Measurements from ENCODE around the gene MKLN1. TPM values are rescaled to one million over a fixed set of nuclear protein-coding genes. Genes with fewer than 3 reads are reported as not detected.

MKLN1 gene
- polyA plus RNA-seq, 1 of the 3 experiments (the other 2 are of a cell fraction): 11.0 TPM

DNA sequence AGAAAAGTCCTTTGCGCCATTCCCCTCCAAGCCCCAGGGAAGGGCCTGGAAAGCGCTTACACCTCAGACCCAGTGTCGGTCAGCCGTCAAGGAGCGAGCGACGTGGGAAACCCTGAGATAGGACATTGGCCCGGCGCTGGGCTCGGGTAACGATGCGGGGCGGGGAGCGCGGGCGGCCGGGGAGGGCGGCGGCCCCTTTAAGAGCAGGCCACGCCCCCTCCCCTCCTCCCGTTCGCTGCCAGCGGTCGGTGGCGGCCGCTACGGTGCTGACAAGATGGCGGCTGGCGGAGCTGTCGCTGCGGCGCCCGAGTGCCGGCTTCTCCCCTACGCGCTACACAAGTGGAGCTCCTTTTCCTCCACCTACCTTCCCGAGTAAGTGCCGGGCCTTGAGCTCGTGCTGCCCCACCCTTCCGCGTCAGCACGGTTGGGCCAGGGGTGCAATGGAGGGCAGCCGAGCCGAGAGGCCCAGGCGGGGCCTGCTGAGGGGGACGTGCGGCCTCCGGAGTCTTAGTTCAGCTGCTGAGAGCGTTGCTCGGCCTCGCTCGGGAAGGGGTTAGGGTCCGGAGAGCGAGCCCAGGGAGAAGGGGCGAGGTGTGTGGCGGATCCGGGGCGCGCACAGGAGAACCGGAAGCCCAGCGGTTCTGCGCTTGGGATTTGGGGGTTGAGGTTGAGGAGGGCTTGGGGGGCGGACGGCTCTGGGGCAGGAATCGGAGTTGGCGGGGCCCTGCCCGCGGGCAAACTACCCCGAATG, at the start of gene MKLN1 (continued):
- TF ChIP-seq GABPA (IDR thresholded peaks at IDR 0.05; ENCODE audit: low read depth) (peak; percentile 12; the same call in 1 of the 2 replicates), TAF1 (IDR thresholded peaks at IDR 0.05; ENCODE audit: borderline replicate concordance, low read depth, low read length) (peak; percentile 97), EZH2phosphoT487 (IDR thresholded peaks at IDR 0.05; ENCODE audit: borderline replicate concordance, low read depth) (no peak), SIN3A (IDR thresholded peaks at IDR 0.05; ENCODE audit: borderline replicate concordance, low read depth, low read length) (peak; percentile 73; the same call in 1 of the 2 replicates), RCOR1 (IDR thresholded peaks at IDR 0.05; ENCODE audit: low read length) (no peak), YY1 (IDR thresholded peaks at IDR 0.05; ENCODE audit: low read depth) (peak; percentile 98), RXRA (IDR thresholded peaks at IDR 0.05; ENCODE audit: borderline replicate concordance, low read depth) (no peak)
- TF ChIP-seq, protein P1, sequence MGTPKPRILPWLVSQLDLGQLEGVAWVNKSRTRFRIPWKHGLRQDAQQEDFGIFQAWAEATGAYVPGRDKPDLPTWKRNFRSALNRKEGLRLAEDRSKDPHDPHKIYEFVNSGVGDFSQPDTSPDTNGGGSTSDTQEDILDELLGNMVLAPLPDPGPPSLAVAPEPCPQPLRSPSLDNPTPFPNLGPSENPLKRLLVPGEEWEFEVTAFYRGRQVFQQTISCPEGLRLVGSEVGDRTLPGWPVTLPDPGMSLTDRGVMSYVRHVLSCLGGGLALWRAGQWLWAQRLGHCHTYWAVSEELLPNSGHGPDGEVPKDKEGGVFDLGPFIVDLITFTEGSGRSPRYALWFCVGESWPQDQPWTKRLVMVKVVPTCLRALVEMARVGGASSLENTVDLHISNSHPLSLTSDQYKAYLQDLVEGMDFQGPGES (IDR thresholded peaks at IDR 0.05; ENCODE audit: low read depth, low read length): no peak
- TF ChIP-seq, protein P2, sequence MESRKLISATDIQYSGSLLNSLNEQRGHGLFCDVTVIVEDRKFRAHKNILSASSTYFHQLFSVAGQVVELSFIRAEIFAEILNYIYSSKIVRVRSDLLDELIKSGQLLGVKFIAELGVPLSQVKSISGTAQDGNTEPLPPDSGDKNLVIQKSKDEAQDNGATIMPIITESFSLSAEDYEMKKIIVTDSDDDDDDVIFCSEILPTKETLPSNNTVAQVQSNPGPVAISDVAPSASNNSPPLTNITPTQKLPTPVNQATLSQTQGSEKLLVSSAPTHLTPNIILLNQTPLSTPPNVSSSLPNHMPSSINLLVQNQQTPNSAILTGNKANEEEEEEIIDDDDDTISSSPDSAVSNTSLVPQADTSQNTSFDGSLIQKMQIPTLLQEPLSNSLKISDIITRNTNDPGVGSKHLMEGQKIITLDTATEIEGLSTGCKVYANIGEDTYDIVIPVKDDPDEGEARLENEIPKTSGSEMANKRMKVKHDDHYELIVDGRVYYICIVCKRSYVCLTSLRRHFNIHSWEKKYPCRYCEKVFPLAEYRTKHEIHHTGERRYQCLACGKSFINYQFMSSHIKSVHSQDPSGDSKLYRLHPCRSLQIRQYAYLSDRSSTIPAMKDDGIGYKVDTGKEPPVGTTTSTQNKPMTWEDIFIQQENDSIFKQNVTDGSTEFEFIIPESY (IDR thresholded peaks at IDR 0.05; ENCODE audit: borderline replicate concordance, low read depth): no peak

DNA sequence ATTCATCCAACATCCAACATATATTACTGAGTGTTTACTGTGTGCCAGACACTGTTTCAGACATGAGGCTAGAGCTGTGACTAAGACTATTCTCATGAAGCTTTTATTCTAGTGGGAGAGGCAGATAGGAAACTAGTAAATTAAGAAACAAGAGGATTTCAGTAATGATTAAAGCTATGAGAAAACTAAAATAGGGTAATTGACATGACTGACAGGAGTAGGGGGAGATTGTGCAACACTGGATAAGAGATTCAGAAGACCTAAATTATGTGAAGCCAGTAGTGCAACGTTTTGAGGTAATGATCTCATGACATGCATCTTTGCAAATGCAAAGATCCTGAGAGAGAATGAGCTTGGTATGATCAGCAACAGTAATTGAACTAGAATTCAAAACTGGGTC, 48.6 kb upstream of the MKLN1 start:
- H3K79me2 ChIP-seq (ENCODE audit: insufficient read depth): no peaks in the 10 kb centered on the region
- no peak overlapping the region for H3K4me3 ChIP-seq (ENCODE audit: low read depth in 2 of 2, low read length in 1 of 2)
- DNase-seq: no peak
- ChIA-PET CTCF (interaction anchor here (1.2 to 1.3 kb wide), 2 partner anchors 9 to 16 kb away, joined by 3 read pairs; no protein-coding TSS in a partner anchor), POLR2A (no interaction called here)
- H3K36me3 ChIP-seq (replicated peaks in 1 of 2; ENCODE audit: control insufficient read depth in 1 of 2, insufficient read depth in 2 of 2, low read length in 1 of 2): no peaks in the 10 kb centered on the region
- no peak overlapping the region for H2AFZ ChIP-seq (ENCODE audit: low read depth)
- no peaks in the 10 kb centered on the region for H3K4me1 ChIP-seq (ENCODE audit: control insufficient read depth in 1 of 2, insufficient read depth in 2 of 2, low read depth in 1 of 2, low read length in 1 of 2)
- 32% methylated on average over 1 of the region's 1 CpG for WGBS (ENCODE audit: low lambda C conversion rate)
- no peaks in the 10 kb centered on the region for H3F3A ChIP-seq (replicated peaks; ENCODE audit: insufficient read depth)
- no peak overlapping the region for H3K27ac ChIP-seq (ENCODE audit: low read depth in 2 of 2, low read length in 1 of 2)
- no peak overlapping the region for H3K9ac ChIP-seq
- no peaks in the 10 kb centered on the region for H3K9me3 ChIP-seq
- no peaks in the 10 kb centered on the region for H3K27me3 ChIP-seq (ENCODE audit: insufficient read depth)
- no peak overlapping the region for H3K4me2 ChIP-seq
- H3K9me2 ChIP-seq: no peaks in the 10 kb centered on the region
- no peaks in the 10 kb centered on the region for H4K20me1 ChIP-seq (ENCODE audit: insufficient read depth)
- TF ChIP-seq, protein P3, sequence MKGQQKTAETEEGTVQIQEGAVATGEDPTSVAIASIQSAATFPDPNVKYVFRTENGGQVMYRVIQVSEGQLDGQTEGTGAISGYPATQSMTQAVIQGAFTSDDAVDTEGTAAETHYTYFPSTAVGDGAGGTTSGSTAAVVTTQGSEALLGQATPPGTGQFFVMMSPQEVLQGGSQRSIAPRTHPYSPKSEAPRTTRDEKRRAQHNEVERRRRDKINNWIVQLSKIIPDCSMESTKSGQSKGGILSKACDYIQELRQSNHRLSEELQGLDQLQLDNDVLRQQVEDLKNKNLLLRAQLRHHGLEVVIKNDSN (IDR thresholded peaks at IDR 0.05; ENCODE audit: borderline replicate concordance, low read depth): no peak
- TF ChIP-seq, protein P4, sequence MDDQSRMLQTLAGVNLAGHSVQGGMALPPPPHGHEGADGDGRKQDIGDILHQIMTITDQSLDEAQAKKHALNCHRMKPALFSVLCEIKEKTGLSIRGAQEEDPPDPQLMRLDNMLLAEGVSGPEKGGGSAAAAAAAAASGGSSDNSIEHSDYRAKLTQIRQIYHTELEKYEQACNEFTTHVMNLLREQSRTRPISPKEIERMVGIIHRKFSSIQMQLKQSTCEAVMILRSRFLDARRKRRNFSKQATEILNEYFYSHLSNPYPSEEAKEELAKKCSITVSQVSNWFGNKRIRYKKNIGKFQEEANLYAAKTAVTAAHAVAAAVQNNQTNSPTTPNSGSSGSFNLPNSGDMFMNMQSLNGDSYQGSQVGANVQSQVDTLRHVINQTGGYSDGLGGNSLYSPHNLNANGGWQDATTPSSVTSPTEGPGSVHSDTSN (IDR thresholded peaks at IDR 0.05): no peak
- TF ChIP-seq FOSL2 (IDR thresholded peaks at IDR 0.05; ENCODE audit: borderline replicate concordance, low read depth) (no peak), EP300 (IDR thresholded peaks at IDR 0.05; ENCODE audit: borderline replicate concordance in 1 of 2, low read depth in 1 of 2, low read length in 1 of 2) (no peak), TAF1 (IDR thresholded peaks at IDR 0.05; ENCODE audit: borderline replicate concordance, low read depth, low read length) (no peak), FOXJ3 (CRISPR knock-in tag; IDR thresholded peaks at IDR 0.05) (no peak), RFX5 (IDR thresholded peaks at IDR 0.05; ENCODE audit: low read length) (no peak), POLR2AphosphoS5 (IDR thresholded peaks at IDR 0.05; ENCODE audit: low read depth, low read length) (no peak), ELF1 (IDR thresholded peaks at IDR 0.05) (no peak)
- TF ChIP-seq, protein P1 (IDR thresholded peaks at IDR 0.05; ENCODE audit: low read depth, low read length): no peak
- TF ChIP-seq, protein P5, sequence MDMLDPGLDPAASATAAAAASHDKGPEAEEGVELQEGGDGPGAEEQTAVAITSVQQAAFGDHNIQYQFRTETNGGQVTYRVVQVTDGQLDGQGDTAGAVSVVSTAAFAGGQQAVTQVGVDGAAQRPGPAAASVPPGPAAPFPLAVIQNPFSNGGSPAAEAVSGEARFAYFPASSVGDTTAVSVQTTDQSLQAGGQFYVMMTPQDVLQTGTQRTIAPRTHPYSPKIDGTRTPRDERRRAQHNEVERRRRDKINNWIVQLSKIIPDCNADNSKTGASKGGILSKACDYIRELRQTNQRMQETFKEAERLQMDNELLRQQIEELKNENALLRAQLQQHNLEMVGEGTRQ (IDR thresholded peaks at IDR 0.05; ENCODE audit: borderline replicate concordance, low read depth, low read length): no peak
- TF ChIP-seq, protein P6, sequence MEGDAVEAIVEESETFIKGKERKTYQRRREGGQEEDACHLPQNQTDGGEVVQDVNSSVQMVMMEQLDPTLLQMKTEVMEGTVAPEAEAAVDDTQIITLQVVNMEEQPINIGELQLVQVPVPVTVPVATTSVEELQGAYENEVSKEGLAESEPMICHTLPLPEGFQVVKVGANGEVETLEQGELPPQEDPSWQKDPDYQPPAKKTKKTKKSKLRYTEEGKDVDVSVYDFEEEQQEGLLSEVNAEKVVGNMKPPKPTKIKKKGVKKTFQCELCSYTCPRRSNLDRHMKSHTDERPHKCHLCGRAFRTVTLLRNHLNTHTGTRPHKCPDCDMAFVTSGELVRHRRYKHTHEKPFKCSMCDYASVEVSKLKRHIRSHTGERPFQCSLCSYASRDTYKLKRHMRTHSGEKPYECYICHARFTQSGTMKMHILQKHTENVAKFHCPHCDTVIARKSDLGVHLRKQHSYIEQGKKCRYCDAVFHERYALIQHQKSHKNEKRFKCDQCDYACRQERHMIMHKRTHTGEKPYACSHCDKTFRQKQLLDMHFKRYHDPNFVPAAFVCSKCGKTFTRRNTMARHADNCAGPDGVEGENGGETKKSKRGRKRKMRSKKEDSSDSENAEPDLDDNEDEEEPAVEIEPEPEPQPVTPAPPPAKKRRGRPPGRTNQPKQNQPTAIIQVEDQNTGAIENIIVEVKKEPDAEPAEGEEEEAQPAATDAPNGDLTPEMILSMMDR (IDR thresholded peaks at IDR 0.05): no peak

All from SK-N-SH (cell line).